GM18951 (cell line): Measurements from ENCODE around the gene FAM200B.
A peak's percentile ranks its signal among the peaks of the same experiment; 100 is the strongest.

Experiments
- POLR2A ChIP-seq: IDR thresholded peaks from 4 replicates; pipeline ENCODE4 v1.6.1; 2011; ENCODE audit warnings: mild to moderate bottlenecking; ENCODE audit not compliant: insufficient read length, insufficient read depth; ENCODE audit errors: extremely low read depth
- in situ Hi-C: fragments of 300-500 bp; cut with MboI; formaldehyde crosslinking; loops from one replicate; pipeline ENCODE4 v1.12.0; 2022; ENCODE audit warnings: low sequenced_read_pairs, mixed read lengths, inconsistent platforms; ENCODE audit not compliant: unreplicated experiment

FAM200B gene

DNA sequence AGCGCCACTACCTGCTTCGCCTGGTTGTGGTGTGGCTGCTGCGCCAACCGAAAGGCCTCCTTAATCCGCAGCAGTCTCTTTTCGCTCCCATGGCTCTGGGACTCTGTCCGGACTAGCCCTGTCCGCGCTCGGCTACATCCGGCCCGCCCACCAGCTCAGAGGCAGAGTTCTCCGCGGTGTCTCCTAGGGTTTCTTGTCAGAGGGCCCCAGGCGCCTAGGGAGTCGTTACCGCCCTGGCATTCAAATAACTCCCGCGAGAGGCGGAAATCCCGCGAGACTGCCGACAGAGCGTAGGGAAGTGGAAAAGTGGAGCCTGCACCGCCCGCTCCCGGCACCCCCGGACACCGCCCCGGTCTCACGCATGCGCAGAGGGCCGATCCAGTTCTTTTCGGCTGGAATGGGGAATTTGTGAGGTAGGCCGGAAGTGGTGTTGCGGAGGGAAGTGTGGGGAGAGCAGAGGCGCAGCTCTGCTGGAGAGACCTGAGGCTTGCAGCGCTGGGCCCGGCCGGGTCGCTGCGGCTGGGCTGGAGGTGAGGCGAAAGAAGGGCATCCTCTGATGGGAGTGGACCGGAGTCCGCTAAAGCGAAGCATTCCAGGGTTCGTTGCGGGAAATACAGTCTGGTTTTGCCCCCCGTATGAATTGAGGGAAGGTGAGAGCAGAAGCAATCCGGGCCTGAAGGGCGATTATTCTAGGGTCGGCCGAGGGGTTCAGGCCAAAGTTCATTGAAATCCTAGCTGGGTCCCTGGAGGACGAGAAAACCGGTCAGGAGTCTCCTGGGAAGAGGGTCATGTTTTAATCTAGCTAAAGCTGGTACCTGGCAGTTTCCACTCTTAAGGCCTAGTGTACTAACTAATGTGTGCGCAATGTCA lies at the start of gene FAM200B:
Gene FAM200B, plus strand, starts transcription at position 456 of the 870 bp plus-strand sequence. CDS start 5,151 bp downstream, outside the sequence.
- in situ Hi-C loops: no loop called here
- peak; percentile 88 for TF ChIP-seq POLR2A

DNA sequence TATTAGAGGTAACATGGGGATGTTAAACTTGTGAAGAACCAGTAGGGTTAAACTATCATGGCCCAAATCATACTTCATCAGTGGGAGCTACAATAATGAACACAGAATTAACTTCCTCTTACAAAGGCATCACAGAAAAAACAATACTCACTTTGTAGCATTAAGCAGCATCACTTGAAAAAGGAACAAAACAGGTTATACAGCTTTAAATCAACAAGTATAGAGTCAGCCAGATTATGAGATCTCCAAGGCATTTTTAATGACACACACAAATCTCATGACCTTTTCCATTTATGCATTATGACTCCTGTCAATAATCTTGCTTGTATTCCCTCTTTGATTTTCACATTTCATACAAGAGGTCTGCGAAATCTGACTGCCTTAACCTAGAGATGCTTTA lies 44.8 kb upstream of the FAM200B start:
- in situ Hi-C loops: no loop called here

DNA sequence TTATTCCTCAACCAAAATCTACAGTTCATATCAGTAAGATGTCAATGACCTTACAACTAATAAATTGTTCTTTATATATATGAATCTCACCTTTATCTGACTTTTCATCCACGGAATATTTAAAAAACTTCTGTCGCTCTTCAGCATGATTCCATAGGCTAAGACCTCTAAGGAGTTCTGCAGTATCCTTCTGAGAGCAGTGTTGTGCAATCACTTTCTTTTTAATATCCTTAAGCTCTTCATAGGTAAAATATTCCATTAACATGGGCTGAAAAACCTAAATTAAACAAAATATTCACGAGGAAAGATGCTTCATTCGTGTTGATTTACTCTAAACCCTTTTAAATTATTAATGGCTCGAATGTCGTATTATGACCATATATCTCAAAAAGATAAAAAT lies 43.2 kb upstream of the FAM200B start:
- in situ Hi-C loops: no loop called here

More for the DNA sequence above, 44.8 kb upstream of the FAM200B start:
- no peak for TF ChIP-seq POLR2A

DNA sequence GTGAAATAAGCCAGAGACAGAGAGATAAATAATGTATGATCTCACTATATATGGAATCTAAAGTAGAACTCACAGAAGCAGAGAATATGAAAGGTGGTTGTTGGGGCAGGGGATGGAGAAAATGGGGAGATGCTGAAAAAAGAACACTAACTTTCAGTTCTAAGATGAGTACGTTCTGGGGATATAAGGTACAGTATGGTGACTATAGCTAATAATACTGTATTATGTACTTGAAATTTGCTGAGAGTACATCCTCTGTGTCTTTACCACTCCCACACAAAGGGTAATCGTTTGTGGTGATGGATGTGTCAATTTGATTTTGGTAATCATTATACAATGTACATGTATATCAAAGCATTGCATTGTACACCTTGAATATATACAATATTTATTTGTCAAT lies 33.0 kb upstream of the FAM200B start:
- TF ChIP-seq POLR2A: no peak
- in situ Hi-C loops: no loop called here

More for the DNA sequence above, 43.2 kb upstream of the FAM200B start:
- TF ChIP-seq POLR2A: no peak

DNA sequence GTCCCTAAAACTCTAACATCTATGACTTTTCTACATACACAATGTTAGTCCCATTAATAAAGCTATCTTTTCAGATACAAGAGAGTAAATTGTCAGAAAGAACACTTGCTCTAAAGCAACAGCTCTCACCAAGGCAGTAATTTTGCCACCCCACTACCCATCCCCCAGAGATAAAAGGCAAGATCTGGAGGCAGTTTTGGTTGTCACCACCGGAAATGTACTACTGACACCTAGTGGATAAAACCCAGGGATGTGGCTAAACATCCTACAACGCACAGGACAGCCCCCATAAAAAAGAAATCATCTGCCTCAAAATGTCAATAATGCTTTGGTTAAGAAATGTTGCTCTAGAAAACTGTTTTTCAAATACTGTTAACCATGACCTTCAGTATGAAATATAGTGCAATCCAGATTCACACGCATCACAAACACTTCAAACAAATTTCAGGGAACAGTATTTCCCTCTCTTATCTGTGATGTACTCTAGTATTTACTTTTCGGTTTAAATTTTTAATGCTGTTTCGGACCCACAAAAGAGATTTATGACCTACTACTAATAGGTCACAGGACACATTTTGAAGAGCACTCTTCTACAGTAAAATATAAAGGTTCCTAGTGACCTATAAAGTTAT lies 31.6 kb upstream of the FAM200B start:
- in situ Hi-C loops: loop anchor here (25.0 kb wide), 1 partner anchor 413 kb away; no protein-coding TSS in a partner anchor
- TF ChIP-seq POLR2A: no peak

DNA sequence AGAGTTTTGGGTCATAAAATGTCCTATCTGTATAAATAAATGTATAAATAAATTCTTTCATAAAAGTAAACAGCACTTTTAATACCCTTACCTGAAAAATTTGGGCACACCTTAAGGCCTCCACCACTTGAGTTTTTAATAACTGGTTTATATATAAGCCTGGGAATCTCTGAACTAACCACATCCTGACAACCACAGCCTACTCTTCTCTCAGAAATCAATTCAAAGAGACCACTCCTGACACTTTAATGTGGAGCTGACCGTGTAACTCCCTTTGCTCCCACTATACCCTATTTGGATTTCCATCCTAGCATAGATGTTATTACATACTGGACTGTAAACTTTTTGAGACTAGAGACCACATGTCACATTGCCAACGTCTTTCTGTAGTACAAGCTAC lies 30.0 kb upstream of the FAM200B start:
- in situ Hi-C loops: loop anchor here (25.0 kb wide), 1 partner anchor 414 kb away; no protein-coding TSS in a partner anchor
- TF ChIP-seq POLR2A: no peak

DNA sequence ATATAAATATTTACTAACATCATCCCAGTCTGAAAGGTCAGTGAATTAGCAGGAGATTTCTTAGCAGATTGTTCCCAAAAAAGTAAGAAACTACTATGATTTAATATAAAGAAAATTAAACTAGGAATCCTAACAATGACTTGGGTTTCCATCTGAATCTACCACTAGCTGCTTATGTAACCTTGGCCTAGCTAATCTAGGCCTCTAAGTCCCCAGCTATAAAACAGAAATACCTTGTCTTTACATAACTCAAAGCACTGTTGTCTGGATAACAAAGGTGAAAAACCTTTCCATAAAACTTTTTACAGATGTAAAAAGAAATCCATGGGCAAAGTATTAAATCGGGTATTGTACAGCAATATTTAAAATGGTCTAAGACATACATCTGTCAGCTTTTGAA lies 29.4 kb upstream of the FAM200B start:
- in situ Hi-C loops: loop anchor here (25.0 kb wide), 1 partner anchor 415 kb away; no protein-coding TSS in a partner anchor
- no peak for TF ChIP-seq POLR2A

DNA sequence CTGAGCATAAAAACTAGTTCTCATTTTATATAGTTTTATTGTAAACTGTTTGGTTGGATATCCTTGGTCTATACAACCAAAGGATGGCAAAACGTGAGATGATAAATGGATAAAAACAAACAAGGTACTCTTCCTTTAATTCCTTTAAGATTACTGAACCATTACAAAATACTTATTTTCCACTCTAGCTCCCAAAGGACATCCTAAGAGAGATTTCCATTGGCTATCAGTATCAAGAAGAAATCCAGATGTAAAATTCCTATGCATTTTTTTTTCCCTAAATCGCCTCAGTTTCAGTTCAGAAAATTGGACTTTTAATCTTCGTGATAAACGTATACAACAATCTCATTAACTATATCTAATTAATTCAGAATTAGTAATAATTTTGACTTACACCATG lies 28.8 kb upstream of the FAM200B start:
- no peak for TF ChIP-seq POLR2A
- in situ Hi-C loops: loop anchor here (25.0 kb wide), 1 partner anchor 416 kb away; no protein-coding TSS in a partner anchor

DNA sequence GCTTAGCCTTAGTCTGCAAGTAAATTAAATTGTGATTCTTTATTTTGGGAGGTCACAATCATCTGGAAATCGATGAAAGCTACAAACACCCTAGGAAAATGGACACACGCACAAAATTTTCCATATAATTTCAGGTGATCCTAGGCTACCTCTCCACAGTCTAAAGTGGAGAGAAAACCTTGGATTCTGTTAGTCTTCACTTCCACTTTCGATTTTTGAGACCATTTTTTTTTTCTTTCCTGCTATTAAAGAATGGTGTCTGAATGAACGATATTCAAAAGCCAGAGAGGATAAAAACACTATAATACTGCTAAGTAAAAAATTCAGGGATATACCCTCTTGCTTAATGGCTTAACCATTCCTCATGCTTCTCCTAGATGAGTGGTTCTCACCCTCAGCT lies 28.2 kb upstream of the FAM200B start:
- in situ Hi-C loops: loop anchor here (25.0 kb wide), 1 partner anchor 416 kb away; no protein-coding TSS in a partner anchor
- no peak for TF ChIP-seq POLR2A

DNA sequence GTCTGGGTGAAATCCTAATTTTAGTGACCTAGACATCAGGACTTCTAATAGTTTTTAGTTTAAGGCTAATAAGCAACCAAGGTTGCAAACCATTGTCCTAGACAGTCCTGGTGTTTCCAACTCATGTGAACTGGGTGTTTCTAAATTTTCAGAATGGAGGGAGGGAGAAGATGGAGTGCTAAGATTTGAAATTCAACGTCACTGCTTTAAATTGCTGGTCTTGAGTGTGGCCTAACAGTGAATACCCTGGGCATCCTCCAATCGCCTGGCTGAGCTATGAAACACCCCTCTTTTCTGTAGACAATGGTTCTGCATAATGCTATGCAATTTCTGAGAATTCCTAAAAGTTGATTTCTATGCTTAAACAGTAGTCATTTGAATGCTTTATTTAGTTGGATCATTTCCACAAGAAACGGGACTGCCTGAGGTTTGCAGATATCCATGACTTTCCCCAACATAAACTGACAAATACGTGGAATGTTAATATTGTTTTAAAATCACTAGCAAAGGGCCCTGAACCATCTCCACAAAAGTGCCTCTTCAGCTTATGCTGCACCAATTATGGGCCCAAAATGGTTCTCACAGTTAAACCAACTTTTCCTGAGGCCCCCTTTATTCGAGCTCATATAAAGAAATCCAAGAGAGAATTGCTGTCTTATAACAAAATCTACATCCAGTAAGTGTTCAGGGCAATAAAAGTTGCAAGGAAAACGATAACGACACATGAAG lies 27.6 kb upstream of the FAM200B start:
- TF ChIP-seq POLR2A: no peak
- in situ Hi-C loops: loop anchor here (25.0 kb wide), 1 partner anchor 417 kb away; no protein-coding TSS in a partner anchor

DNA sequence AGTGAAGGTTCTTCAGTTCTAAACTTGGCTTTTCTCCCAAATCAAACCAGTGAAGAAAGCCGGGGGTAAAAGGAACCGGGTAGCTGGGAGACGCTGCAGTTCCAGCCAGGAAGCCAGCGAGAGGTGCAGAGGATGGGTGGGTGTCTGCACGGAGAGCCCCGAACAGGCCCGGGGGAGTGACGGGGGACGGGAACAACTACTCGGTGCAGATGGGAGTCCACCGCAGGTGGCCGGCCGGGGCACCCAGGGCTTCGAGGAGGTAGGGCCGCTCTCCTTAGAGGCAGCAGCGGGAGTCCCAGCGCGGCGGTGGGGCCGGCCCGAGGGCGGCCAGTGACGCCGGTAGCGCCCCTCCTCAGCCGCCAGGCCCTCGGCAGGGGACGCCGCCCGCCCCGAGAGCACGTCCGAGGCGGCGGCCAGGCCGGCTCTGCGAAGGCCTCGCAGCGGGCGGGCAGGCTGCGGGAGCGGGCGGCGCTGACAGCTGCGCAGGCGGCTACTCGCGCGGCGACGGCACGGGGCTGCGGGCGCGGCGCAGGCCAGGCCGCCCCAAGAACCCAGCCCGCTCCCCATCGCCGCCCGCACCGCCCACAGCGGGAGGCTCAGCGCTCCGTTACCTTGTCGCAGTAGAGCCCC lies 26.9 kb upstream of the FAM200B start:
- in situ Hi-C loops: loop anchor here (25.0 kb wide), 1 partner anchor 417 kb away; no protein-coding TSS in a partner anchor
- TF ChIP-seq POLR2A: no peak
